ENCODE measurements around the gene SHB.

The SHB gene

GRCh38 chr9:37947977-37948376 is 121.0 kb downstream of the SHB start:
- no peak for DNase-seq

GRCh38 chr9:37947471-37947870 is 121.6 kb downstream of the SHB start:
- no peak for DNase-seq

- DNase-seq: no peak
These were observed 122.1 kb downstream of the SHB start for GRCh38 chr9:37946971-37947370.

- no peak for DNase-seq
These were observed 123.0 kb downstream of the SHB start for GRCh38 chr9:37946041-37946440.

- DNase-seq: no peak
These were observed 124.2 kb downstream of the SHB start for GRCh38 chr9:37944671-37945481.

- DNase-seq: no peak
These were observed 124.8 kb downstream of the SHB start for GRCh38 chr9:37944266-37944650.

GRCh38 chr9:37943345-37944265 is 125.4 kb downstream of the SHB start:
- DNase-seq: no peak

GRCh38 chr9:37942621-37943344 is 126.2 kb downstream of the SHB start:
- no peak for DNase-seq

- DNase-seq: no peak
These were observed 127.8 kb downstream of the SHB start for GRCh38 chr9:37941253-37941652.

- DNase-seq: no peak
These were observed 129.4 kb downstream of the SHB start for GRCh38 chr9:37939575-37940095.

- DNase-seq: no peak
These were observed 130.7 kb downstream of the SHB start for GRCh38 chr9:37938121-37938891.

GRCh38 chr9:37937366-37937765 is 131.7 kb downstream of the SHB start:
- no peak for DNase-seq

- no peak for DNase-seq
These were observed 132.1 kb downstream of the SHB start for GRCh38 chr9:37936965-37937364.

- no peak for DNase-seq
These were observed 132.7 kb downstream of the SHB start for GRCh38 chr9:37936376-37936775.

- DNase-seq: no peak
These were observed 133.9 kb downstream of the SHB start for GRCh38 chr9:37935096-37935495.

GRCh38 chr9:37931592-37931991 is 137.4 kb downstream of the SHB start:
- DNase-seq: no peak

- no peak for DNase-seq
These were observed 139.6 kb downstream of the SHB start for GRCh38 chr9:37929441-37929895.

- DNase-seq: no peak
These were observed 140.2 kb downstream of the SHB start for GRCh38 chr9:37928552-37929430.

GRCh38 chr9:37927601-37928551 is 141.2 kb downstream of the SHB start:
- DNase-seq: no peak

- DNase-seq: no peak
These were observed 141.9 kb downstream of the SHB start for GRCh38 chr9:37927132-37927531.

Measured in activated CD4-positive, alpha-beta T cell treated with anti-CD3 and anti-CD28 coated beads for 4 hours (primary cell).